GM18517 (cell line): ENCODE data around the gene PRELID3B.

Experiments used
- ATAC-seq: cut with Tn5 transposase; IDR thresholded peaks from one replicate; pipeline ENCODE4 v1.9.1; 2021; ENCODE audit warnings: mild to moderate bottlenecking, moderate library complexity; ENCODE audit not compliant: unreplicated experiment

PRELID3B gene

GRCh38 chr20:59042151-59042795 lies at the start of gene PRELID3B:
TSS of gene PRELID3B (minus strand) at chr20:59042786. CDS start at chr20:59042730, 56 bp downstream.
- ATAC-seq = peak; percentile 14

- ATAC-seq = no peak
Measured at GRCh38 chr20:59087829-59088433, 45.3 kb upstream of the PRELID3B start.

- ATAC-seq = no peak
Measured at GRCh38 chr20:59086923-59087322, 44.3 kb upstream of the PRELID3B start.

GRCh38 chr20:59084041-59084850 lies 41.7 kb upstream of the PRELID3B start:
- ATAC-seq = no peak

- ATAC-seq = no peak
Measured at GRCh38 chr20:59082981-59083380, 40.4 kb upstream of the PRELID3B start.

GRCh38 chr20:59082077-59082740 lies 39.6 kb upstream of the PRELID3B start:
- ATAC-seq = no peak

- no peak for ATAC-seq
Measured at GRCh38 chr20:59081036-59081435, 38.5 kb upstream of the PRELID3B start.

- ATAC-seq = no peak
Measured at GRCh38 chr20:59078231-59078630, 35.6 kb upstream of the PRELID3B start.

- ATAC-seq = no peak
Measured at GRCh38 chr20:59077705-59078104, 35.1 kb upstream of the PRELID3B start.

GRCh38 chr20:59075934-59076508 lies 33.4 kb upstream of the PRELID3B start:
- no peak for ATAC-seq

- ATAC-seq = no peak
Measured at GRCh38 chr20:59074456-59074855, 31.9 kb upstream of the PRELID3B start.

- ATAC-seq = no peak
Measured at GRCh38 chr20:59073582-59073981, 31.0 kb upstream of the PRELID3B start.

GRCh38 chr20:59071216-59071615 lies 28.6 kb upstream of the PRELID3B start:
- no peak for ATAC-seq

GRCh38 chr20:59069026-59069425 lies 26.4 kb upstream of the PRELID3B start:
- ATAC-seq = no peak

GRCh38 chr20:59068534-59068933 lies 25.9 kb upstream of the PRELID3B start:
- ATAC-seq = no peak

GRCh38 chr20:59064214-59064722 lies 21.7 kb upstream of the PRELID3B start:
- ATAC-seq = no peak

- no peak for ATAC-seq
Measured at GRCh38 chr20:59063358-59064213, 21.0 kb upstream of the PRELID3B start.

- no peak for ATAC-seq
Measured at GRCh38 chr20:59062081-59062480, 19.5 kb upstream of the PRELID3B start.

- no peak for ATAC-seq
Measured at GRCh38 chr20:59055302-59055701, 12.7 kb upstream of the PRELID3B start.

GRCh38 chr20:59051666-59052185 lies 9.1 kb upstream of the PRELID3B start:
- no peak for ATAC-seq
